ENCODE results near the gene PIP5K1B.

The PIP5K1B gene

GRCh38 chr9:68760674-68761333, 55.8 kb downstream of the PIP5K1B start:
- TF ChIP-seq, protein P1, sequence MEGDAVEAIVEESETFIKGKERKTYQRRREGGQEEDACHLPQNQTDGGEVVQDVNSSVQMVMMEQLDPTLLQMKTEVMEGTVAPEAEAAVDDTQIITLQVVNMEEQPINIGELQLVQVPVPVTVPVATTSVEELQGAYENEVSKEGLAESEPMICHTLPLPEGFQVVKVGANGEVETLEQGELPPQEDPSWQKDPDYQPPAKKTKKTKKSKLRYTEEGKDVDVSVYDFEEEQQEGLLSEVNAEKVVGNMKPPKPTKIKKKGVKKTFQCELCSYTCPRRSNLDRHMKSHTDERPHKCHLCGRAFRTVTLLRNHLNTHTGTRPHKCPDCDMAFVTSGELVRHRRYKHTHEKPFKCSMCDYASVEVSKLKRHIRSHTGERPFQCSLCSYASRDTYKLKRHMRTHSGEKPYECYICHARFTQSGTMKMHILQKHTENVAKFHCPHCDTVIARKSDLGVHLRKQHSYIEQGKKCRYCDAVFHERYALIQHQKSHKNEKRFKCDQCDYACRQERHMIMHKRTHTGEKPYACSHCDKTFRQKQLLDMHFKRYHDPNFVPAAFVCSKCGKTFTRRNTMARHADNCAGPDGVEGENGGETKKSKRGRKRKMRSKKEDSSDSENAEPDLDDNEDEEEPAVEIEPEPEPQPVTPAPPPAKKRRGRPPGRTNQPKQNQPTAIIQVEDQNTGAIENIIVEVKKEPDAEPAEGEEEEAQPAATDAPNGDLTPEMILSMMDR (IDR thresholded peaks at IDR 0.05; ENCODE audit: insufficient read depth, low read depth, low read length, missing control alignments), result no peak
- DNase-seq (ENCODE audit: low read depth), result no peak
- H3K4me3 ChIP-seq (ENCODE audit: low read depth, low read length), result no peak overlapping the region

- DNase-seq (ENCODE audit: low read depth), result no peak
- TF ChIP-seq, protein P1 (IDR thresholded peaks at IDR 0.05; ENCODE audit: insufficient read depth, low read depth, low read length, missing control alignments), result no peak
- H3K4me3 ChIP-seq (ENCODE audit: low read depth, low read length), result no peak overlapping the region
These were observed 57.5 kb downstream of the PIP5K1B start for GRCh38 chr9:68762570-68762969.

DNA sequence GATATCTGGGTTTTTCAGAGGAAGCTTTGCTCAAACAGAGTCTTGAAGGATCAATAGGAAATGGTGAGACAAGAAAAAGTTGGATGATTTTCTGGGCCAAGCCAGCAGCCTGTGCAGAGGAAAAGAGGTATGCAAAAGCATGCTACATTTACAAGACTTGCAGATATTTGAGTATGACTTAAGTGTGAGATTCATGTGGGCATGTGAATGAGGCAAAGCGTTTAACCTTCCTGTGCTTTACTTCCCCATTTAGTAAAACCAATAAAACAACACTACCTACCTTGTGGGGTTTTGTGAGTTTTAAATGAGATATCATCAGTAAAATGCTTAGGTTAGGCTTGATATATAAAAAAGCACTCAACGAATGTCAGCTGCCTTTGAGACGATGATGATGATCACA, 58.1 kb downstream of the PIP5K1B start:
- TF ChIP-seq, protein P1 (IDR thresholded peaks at IDR 0.05; ENCODE audit: insufficient read depth, low read depth, low read length, missing control alignments), result no peak
- no peak overlapping the region for H3K4me3 ChIP-seq (ENCODE audit: low read depth, low read length)
- DNase-seq (ENCODE audit: low read depth), result peak; percentile 37

GRCh38 chr9:68768619-68769018, 63.6 kb downstream of the PIP5K1B start:
- H3K4me3 ChIP-seq (ENCODE audit: low read depth, low read length), result no peak overlapping the region
- TF ChIP-seq, protein P1 (IDR thresholded peaks at IDR 0.05; ENCODE audit: insufficient read depth, low read depth, low read length, missing control alignments), result no peak
- no peak for DNase-seq (ENCODE audit: low read depth)

DNA sequence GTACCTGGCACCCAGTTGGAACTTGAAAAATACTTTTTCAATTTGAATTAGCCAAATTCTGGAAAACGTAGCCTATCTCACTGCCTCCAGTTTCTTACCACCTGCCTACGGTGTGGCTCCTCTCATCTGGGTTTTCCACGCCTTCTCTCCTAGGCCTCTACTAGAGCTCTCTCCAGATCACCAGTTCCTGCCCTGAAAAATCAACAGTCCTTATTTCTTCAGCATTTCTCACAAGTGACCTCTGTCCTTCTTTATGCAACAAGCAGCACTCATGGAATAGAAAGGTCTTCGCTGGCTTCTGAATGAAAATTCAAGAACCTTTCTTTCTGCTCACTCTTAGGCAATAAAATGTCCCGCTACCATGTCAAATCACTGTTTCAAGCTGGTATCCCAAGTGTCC, 64.8 kb downstream of the PIP5K1B start:
- DNase-seq (ENCODE audit: low read depth), result no peak
- TF ChIP-seq, protein P1 (IDR thresholded peaks at IDR 0.05; ENCODE audit: insufficient read depth, low read depth, low read length, missing control alignments), result no peak

GRCh38 chr9:68771376-68771775, 66.3 kb downstream of the PIP5K1B start:
- TF ChIP-seq, protein P1 (IDR thresholded peaks at IDR 0.05; ENCODE audit: insufficient read depth, low read depth, low read length, missing control alignments), result no peak
- H3K4me3 ChIP-seq (ENCODE audit: low read depth, low read length), result no peak overlapping the region
- no peak for DNase-seq (ENCODE audit: low read depth)

More for the DNA sequence above, 64.8 kb downstream of the PIP5K1B start:
- H3K4me3 ChIP-seq (ENCODE audit: low read depth, low read length), result no peak overlapping the region

All from GM12865 (cell line).